Activated CD4-positive, alpha-beta T cell treated with anti-CD3 and anti-CD28 coated beads, Interleukin-2, Interleukin-4, amounts not matched to agents 100 ng/mL and 50 ng/mL, durations not matched to agents 16 hours and 8 hours (primary cell): ENCODE data around the gene ALOX5.
A peak's percentile ranks its signal among the peaks of the same experiment; 100 is the strongest.
"Not testable (repeated sequence)": the region's sequence is repeated elsewhere in the genome, so short reads cannot be mapped to it uniquely, and the experiment has no call there.

ENCODE experiments used
- DNase-seq: peaks from one replicate; pipeline ENCODE4 v3.0.0-alpha.2; 2020; ENCODE audit warnings: low spot score

The ALOX5 gene

GRCh38 chr10:45468079-45468478, 94.1 kb downstream of the ALOX5 start:
- DNase-seq, result no peak

- peak; percentile 83 for DNase-seq
These were observed 96.3 kb downstream of the ALOX5 start for GRCh38 chr10:45470098-45471012.

- no peak for DNase-seq
These were observed 97.0 kb downstream of the ALOX5 start for GRCh38 chr10:45471059-45471458.

GRCh38 chr10:45471531-45472310, 97.7 kb downstream of the ALOX5 start:
- no peak for DNase-seq

GRCh38 chr10:45473126-45473525, 99.1 kb downstream of the ALOX5 start:
- no peak for DNase-seq

- no peak for DNase-seq
These were observed 102.5 kb downstream of the ALOX5 start for GRCh38 chr10:45476559-45476958.

- no peak for DNase-seq
These were observed 106.3 kb downstream of the ALOX5 start for GRCh38 chr10:45480294-45480693.

- DNase-seq, result not testable (repeated sequence)
These were observed 107.1 kb downstream of the ALOX5 start for GRCh38 chr10:45481100-45481499.

- DNase-seq, result no peak
These were observed 109.0 kb downstream of the ALOX5 start for GRCh38 chr10:45483002-45483401.

GRCh38 chr10:45487735-45488134, 113.7 kb downstream of the ALOX5 start:
- DNase-seq, result no peak

- DNase-seq, result no peak
These were observed 114.3 kb downstream of the ALOX5 start for GRCh38 chr10:45488365-45488764.

GRCh38 chr10:45490277-45490676, 116.3 kb downstream of the ALOX5 start:
- DNase-seq, result no peak

GRCh38 chr10:45491061-45491460, 117.0 kb downstream of the ALOX5 start:
- no peak for DNase-seq
